ENCODE results near the gene DPRX. TPM values are rescaled to one million over a fixed set of nuclear protein-coding genes. Genes with fewer than 3 reads are reported as not detected.
"Not testable (repeated sequence)": the region's sequence is repeated elsewhere in the genome, so short reads cannot be mapped to it uniquely, and the experiment has no call there.

Gene DPRX
- total RNA-seq, 1 donor from 2014 or later, result not detected

DNA sequence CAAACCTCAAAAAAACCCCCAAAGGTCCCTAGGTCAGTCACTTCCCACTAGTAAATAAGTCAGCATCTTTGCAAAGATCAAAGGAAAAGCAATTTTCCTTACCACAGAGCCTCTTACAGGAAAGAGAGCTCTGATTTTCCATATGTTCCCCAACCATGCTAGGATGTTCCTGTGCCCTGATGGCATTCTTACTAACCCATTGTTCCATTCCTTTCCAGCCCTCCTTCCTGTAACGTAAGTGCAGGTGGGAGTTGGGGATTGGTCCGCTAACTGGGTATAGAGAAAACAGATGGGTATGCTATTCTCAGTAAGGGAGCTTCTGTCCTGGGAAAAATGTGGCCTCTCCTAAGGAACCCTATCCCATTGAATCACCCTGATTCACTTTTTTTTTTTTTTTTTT, 14.3 kb downstream of the DPRX start:
- no peak for DNase-seq

DNA sequence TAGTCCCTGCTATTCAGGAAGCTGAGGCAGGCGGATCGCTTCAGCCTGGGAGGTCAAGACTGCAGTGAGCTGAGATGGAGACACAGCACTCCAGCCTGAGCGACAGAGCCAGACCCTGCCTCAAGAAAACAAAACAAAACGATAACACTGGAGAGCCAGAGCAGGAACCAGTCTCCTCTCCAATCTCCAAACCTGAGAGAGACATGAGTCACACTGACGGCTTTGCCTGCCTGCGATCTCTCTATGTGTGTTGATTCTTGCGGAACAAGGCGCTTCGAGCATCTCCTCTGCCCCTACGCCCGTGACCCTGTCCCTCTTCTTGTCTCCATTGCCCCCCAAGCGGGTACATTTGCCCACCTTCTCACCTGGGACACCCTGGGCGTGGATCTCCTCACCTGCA, 15.6 kb downstream of the DPRX start:
- DNase-seq, result no peak

DNA sequence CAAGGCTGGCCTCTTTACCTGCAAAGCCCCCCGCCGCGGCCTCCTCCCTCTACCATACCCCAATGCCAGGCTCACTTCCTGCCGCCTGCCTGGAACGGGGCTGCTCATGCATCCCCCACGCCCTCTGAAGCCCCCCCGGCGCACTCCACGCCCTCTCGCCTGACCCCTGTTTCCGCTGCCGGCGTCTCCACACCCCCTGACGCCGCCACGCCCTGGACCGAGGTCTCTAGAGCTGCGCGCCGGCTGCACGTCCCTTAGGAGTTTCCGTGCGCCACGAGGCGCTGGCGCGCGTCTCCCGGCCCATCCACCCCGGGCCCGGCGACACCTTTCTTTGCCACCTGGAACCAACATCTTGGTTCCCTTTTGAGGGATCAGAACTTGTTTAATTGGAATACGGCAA, 16.0 kb downstream of the DPRX start:
- no peak for DNase-seq

DNA sequence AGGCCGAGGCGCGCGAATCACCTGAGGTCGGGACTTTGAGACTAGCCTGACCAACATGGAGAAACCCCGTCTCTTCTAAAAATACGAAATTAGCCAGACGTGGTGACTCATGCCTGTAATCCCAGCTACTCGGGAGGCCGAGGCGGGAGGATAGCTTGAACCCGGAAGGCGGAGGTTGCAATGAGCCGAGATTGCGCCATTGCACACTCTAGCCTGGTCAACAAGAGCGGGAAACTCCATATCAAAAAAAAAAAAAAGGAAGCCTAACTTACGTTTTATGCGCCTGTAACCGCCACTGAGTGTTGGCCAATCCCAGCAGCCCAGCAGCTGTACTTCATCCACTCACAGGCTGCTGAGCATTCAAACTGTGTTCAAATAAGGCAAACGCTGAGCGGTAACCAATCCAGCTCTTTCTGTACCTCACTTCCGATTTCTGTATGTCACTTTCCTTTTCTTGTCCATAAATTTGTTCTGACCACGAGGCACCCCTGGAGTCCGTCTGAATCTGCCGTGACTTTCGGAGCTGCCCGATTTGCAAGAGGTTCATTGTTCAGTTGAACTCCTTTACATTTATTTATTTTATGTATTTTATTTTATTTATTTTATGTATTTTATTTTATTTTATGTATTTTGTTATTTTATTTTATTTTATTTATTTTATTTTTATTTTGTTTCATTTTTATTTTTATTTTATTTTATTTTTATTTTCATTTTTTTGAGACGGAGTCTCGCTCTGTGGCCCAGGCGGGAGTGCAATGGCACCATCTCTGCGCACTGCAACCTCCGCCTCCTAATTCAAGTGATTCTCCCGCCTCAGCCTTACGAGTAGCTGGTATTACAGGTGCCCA, 18.2 kb downstream of the DPRX start:
- no peak for DNase-seq

DNA sequence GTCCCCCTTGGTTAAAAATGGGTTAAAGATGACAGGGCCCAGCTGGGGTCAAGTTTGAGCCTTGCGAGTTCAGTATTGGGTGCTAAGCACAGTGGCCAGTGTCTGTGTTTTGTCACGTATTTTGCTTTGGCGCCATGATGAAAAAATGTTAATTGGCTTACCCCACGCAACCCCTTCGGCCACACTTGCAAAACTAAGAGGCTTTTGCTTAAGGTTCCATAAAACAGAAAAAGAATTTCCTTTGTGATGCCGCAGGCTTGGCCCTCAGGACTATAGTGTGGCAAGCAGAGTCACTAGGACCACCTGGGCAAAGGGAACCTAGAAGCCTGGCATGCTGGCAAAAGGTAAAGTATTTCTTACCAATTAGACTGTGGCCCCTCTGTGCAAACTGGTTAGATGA, 20.7 kb downstream of the DPRX start:
- DNase-seq, result no peak

DNA sequence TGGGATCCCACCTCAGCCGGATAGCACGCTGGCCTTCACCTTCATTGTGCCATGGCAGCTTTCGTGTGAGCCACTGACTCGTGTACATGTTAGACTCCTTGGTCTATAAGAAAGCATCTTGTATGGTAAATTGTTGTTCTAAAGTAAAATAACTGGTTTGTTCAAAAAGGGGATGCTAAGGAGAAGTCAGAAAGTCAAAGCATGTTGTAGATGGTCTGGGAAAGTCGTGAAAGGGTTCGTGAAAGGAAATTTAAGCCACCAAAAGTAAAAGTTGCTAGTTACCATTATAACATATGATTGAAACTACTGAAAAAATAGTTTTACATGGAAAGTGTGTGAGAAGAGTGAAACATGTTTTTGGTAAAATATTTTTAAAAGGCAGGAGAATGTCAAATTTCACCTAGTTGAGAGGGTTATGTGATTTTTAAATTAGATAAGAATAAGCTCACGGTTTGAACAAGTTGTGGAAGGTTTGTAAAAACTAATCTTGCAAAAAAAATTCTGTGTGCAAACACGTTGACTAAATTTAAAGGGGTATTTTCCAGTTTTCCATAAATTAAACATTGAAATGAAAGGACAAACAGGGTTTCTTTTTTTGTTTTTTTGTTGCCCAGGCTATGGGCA, 23.4 kb downstream of the DPRX start:
- no peak for DNase-seq

DNA sequence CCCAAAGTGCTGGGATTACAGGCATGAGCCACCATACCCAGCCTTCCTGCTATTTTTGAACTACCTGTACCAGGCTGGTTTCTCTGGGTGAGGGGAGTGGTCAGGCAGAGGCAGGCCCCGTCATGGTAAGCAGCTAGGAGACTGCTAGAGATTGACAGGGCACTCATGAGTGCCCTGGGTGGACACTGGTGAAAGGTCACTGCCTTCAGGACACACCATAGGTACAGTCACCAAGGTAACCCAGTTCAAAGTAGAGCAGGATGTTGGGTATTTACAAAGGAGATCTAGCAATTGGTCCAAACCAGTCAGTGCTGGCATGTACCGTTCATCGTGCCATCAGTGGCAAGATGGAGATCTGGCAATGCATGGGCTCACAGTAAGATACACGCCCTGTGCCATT, 25.5 kb downstream of the DPRX start:
- DNase-seq, result no peak

DNA sequence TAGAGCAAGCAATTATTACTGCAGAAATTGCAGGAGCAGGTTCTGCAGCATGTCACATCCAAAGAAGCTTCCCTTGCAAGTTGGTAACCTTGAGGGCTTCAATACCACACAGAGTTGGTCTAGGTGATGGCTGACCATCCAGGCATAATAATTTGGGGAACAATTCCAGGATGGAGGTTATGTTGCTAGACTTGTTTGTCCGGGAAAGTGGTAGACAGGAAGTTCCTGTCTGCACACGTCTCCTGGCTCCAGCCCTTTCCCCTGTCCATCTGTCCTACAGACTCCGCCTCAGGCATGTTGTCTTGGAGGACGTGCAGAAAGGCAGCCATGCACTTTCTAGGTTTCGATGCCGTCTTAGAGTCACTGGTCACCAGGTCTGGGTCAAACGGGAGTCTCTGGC, 26.0 kb downstream of the DPRX start:
- no peak for DNase-seq

DNA sequence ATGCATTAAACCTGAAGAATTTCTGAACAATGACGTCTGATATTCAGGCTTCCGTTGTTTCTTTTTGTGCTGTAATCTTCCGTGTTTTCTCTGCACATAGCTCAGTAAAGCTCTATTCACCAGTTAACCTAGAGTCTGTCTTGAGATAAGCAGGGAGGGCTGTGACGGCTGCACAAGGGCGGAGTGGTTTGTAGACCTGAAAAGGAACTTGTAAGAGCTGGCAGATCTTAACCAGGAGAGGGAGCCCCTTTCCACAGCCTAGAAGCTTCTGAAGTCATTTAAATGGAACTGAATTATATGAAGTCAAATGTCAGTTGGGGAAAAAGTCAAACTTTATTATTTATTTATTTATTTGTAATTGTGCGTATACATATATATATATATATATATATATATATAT, 27.5 kb downstream of the DPRX start:
- DNase-seq, result peak; percentile 3

DNA sequence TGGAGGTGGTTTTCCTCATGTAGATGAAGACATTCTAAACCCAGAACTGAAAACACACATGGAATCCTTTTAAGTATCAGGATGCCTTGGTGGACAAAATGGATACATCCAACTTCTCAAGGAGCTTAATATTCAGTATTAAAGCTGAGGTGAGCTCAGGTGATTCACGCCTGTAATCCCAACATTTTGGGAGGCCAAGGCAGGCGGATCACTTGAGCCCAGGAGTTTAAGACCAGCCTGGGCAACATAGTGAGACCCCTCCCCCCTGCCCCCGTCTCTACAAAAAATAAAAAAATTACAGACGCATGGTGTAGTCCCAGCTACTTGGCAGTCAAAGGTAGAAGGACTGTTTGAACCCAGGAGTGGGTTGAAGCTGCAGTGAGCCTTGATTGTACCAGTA, 28.8 kb downstream of the DPRX start:
- no peak for DNase-seq

DNA sequence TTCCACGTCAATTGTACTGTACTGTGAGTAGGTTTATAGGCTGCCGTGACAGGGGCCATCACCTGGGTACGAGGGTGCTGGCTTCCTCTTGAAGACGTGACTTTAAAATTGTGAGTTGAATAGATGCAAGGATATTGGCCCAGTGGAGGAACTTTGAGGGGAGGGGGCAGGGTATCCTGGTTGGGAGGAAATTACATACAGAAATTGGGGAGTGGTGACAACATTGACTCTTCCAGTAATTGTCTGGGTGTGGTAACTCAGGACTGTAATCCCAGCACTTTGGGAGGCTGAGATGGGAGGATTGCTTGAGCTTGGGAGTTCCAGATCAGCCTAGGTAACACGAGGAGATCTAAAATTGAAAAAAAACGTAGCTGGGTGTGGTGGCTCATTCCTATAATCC, 30.4 kb downstream of the DPRX start:
- no peak for DNase-seq

DNA sequence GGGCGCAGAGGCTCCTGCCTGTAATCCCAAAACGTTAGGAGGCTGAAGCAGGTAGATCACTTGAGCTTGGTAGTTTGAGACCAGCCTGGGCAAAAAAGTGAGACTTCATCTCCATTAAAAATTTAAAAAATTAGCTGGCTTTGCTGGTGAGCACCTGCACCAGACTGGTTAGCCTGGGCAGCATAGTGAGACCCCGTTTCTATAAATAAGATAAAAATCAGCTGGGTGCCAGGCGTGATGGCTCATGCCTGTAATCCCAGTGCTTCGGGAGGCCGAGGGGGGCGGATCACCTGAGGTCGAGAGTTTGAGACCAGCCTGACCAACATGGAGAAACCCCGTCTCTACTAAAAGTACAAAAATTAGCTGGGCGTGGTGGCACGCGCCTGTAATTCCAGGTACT, 32.4 kb downstream of the DPRX start:
- DNase-seq, result no peak

DNA sequence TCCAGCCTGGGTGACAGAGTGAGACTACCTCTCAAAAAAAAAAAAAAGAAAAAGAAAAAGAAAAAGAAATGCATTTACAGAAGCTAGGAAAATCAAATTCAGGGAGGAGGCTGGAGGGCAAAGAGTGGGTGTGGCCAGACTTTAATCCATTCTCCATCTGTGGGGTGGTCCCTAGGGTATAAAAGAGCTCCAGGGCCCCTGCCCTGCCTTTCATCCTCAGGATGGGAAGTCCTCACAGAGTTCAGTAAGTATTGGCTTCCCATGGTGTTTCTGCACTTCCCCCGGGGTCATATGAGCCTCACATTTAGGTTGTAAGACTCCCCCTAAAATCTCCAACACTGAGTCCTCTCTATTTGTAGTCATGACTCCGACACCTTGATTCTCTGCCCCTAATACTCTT, 33.0 kb downstream of the DPRX start:
- DNase-seq, result no peak

DNA sequence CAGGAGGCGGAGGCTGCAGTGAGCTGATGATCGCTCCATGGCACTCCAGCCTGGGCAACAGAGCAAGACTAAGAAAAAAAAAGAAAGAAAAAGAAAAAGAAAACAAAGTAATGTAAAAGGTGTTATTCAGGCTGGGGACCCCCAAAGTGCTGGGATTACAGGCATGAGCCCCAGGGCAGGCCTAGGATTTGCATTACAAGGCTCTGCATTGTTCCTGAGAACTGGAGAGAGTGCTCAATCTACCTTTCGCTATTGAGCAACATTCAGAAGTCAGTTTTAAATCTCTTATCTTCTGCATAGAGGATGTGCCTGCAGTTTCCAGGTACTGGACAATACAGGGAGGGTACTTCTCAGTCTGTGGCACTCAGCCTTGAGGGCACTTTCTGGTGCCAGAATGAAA, 34.5 kb downstream of the DPRX start:
- not testable (repeated sequence) for DNase-seq

DNA sequence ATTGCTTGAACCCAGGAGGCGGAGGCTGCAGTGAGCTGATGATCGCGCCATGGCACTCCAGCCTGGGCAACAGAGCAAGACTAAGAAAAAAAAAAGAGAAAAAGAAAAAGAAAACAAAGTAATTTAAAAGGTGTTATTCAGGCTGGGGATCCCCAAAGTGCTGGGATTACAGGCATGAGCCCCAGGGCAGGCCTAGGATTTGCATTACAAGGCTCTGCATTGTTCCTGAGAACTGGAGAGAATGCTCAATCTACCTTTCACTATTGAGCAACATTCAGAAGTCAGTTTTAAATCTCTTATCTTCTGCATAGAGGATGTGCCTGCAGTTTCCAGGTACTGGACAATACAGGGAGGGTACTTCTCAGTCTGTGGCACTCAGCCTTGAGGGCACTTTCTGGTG, 37.0 kb downstream of the DPRX start:
- DNase-seq, result not testable (repeated sequence)

DNA sequence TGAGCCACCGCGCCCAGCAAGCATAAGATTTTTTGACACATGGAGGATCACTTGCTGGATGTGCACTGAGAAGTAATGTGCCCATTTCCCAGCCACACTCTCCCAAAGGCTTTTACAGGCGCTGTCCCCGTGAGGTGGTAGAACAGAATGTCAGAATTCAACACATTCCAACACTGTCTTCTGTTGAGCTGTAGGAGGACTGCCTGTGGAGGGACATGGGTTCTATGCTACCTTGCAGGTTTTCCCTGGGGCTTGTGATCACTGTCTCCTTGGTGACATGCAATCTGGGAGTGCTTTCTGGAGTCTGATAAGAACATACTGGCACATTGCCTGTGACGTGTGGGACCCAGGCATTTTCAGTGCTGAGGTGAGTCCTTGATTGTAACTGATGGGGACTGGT, 38.5 kb downstream of the DPRX start:
- no peak for DNase-seq

DNA sequence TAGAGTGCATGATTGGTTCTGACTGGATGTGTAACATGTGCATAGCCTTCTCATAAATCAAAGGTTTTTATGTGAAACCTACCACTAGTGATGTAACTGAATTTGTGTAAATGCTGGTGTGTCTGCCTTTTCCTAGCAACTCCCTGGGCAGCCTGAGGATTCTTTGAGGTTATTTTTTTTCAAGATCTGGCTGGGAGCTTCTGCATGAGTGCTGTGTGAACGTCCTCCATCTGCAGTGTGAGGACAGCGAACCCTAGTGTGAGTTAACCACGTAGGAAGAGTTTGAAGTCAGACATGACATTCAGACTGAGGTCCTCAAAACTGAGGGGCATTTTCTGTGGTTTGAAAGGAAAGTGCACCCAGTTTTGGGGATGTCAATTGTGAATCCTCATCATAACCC, 39.9 kb downstream of the DPRX start:
- DNase-seq, result no peak

Small RNA genes lying within 50 kb of the gene (small RNA-seq; reads per million reads assigned to genes)
- not detected for gene MIR1323 (ENCODE audit: low replicate concordance)
- not detected for gene MIR498 (ENCODE audit: low replicate concordance)
- not detected for gene MIR512-1 (ENCODE audit: low replicate concordance)
- not detected for gene MIR512-2 (ENCODE audit: low replicate concordance)
- not detected for gene MIR515-1 (ENCODE audit: low replicate concordance)
- gene MIR515-2 (ENCODE audit: low replicate concordance), result not detected
- not detected for gene MIR519C (ENCODE audit: low replicate concordance)
- gene MIR519E (ENCODE audit: low replicate concordance), result not detected
- not detected for gene MIR520E (ENCODE audit: low replicate concordance)
- gene RNU6-698P (ENCODE audit: low replicate concordance), result not detected

Other genes starting within 250 kb of the DPRX start
- 12.2 TPM for gene ZNF765, start 236.8 kb upstream of the DPRX start, total RNA-seq
- 8.2 TPM for gene ZNF761, start 200.0 kb upstream of the DPRX start, total RNA-seq
- gene ZNF813, start 164.3 kb upstream of the DPRX start, total RNA-seq, result 4.4 TPM
- 22.6 TPM for gene ZNF331, start 93.9 kb upstream of the DPRX start, total RNA-seq
- gene NLRP12, start 192.3 kb downstream of the DPRX start, total RNA-seq, result 0.99 TPM
- 16.1 TPM for gene MYADM, start 235.9 kb downstream of the DPRX start, total RNA-seq

Measured in skin of body (tissue), 3 donors.